NCI-H69 (cell line): ENCODE data around the gene KLHL35.

ENCODE experiments used
- DNase-seq: peaks from one replicate; lab custom pipeline; 2025; lab: John Stamatoyannopoulos, UW

Gene KLHL35

DNA sequence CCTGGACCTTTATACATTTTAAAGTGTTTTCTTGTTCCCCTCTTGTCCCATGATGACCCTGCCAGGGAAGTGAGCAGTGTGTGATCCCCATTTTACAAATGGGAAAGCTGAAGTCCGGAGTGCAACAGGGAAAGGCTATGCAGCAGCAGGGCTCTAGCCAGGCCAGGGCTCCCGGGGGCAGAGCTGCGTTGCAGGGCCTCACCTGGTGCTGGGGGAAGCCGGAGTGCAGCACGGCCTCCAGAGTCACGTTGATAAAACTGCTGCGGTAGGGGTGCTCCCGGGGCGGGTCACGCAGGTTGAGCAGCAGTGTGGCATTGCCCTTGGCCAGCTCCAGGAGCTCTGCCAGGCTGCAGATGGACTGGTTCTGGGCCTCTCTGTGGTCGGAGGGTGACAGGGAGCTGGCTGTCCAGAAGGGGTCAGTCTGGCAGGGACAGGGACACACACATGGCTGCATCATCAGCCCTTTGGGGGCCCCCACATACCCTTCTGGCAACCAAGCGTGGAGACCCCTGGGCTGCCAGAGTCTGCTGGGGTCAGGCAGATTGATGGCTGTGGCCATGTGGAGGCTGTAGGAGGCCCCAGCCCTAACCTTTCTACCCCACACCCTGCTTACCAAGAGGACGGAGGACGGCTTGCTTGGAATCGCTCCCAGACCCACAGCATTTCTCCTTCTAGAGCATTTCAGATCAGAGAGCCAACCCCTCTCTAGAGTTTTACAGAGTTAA is 9.3 kb upstream of the KLHL35 start:
- no peak for DNase-seq

DNA sequence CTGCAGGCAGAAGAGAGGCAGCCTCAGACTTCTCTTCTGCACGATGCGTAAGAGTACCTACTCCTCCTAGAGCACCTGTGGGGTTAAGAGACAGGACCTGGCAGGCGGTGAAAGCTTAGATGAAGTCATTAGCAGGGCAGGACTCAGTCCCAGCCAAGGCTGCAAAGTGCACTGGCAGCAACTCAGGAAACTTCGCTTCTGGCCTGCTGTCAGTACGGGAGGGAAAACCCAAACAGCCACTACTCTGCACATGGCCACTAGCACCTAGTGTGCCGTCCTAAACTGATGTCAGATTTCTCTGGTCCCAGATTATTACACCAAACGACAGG is 8.8 kb upstream of the KLHL35 start:
- DNase-seq: no peak

- no peak for DNase-seq
Observed at GRCh38 chr11:75440960-75441803, 8.2 kb upstream of the KLHL35 start.

DNA sequence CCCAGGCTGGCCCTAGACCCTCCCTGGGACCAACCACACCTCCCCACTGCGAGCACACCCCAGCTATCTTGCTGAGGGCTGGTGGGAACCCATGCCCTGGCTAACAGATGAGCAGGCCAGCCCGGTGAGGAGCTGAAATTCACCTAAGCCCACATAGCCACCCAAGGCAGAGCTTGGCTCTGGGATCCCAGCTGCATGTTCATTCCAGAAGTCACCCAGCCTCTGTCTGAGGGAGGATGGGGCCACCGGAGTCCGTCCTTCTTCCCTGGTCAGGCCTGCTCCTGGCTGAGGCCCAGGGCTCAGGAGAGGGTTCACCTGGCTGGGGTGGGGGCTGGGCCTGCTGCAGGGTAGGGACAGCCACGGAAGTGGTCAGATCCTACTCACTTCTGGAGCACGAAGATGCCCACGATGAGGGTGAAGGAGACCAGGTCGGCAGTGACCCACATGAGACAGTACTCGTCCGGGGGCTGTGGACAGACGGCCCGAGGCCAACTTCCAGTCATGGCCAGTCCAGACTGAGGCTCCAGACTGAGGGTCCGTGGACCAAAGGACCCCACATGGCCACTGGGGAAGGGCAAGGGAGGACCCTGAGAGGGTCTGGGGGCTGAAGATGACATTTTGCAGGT is 6.6 kb upstream of the KLHL35 start:
- DNase-seq: no peak

- no peak for DNase-seq
Observed at GRCh38 chr11:75439026-75439425, 6.0 kb upstream of the KLHL35 start.

DNA sequence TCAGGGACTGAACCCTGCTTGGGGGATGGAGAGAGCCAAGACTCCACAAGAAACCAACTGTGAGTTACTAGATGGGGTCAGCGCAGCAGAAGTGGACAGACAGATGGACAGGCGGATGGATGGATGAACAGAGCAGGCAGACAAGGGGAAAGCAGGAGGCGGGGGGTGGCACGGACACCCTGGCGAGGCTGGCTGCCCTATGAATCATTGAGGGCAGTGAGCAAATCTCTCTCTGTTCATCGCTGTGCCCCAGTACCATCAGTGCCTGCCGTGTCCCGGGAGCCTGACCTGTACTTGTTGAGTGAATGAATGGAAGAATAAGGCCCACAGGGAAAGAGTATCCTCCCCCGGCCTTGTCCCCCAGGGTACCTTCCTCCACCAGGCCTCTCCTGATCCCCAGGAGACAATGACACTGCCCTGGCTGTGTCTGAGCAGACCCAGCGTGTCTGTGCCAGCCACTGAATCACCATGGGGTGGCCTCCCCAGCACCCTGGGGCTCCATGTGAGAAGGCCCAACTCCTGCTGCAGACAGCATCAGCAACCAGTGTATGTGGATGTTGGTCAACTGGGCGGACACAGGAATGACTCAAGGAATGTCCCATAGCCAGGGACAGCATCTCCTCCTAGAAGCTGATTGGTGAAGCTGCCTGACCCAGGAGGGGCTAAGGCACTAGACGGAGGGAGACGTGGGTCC is 5.1 kb upstream of the KLHL35 start:
- DNase-seq: no peak

DNA sequence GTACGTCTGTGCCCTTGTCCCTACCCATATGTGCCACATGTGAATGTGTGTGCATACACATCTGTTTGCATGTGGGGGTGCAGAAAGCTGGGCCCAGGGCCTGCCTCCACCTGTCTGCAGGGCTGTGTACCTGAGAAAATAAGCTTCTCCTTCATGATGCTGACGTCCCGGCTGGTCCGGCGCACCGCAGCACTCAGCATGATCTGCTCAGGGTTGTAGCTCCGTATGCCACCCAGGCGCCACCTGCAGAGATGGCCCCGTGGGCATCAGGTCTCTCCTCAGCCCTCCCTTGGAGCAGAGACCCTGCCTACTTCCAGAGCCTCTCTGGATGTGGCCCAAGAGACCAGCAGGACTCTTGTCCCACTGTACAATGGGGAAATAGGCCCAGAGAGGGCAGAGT is 3.8 kb upstream of the KLHL35 start:
- DNase-seq: no peak

DNA sequence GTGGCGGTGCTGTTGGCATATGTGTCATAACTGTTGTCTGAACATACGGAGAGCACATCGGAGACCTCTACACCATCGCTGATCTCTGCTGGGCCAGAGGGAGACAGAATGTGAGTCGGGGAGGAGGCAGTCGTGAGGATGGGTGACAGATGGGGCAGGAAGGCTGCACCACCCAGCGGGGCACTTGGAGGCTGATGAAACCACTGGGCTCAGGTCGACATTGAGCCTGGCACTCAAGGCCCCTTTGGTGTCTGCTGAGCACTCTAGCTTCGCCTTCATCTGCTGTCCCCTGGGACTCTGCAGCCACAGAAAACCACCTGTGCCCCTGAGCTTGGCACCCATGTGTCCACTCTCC is 2.5 kb upstream of the KLHL35 start:
- DNase-seq: no peak

DNA sequence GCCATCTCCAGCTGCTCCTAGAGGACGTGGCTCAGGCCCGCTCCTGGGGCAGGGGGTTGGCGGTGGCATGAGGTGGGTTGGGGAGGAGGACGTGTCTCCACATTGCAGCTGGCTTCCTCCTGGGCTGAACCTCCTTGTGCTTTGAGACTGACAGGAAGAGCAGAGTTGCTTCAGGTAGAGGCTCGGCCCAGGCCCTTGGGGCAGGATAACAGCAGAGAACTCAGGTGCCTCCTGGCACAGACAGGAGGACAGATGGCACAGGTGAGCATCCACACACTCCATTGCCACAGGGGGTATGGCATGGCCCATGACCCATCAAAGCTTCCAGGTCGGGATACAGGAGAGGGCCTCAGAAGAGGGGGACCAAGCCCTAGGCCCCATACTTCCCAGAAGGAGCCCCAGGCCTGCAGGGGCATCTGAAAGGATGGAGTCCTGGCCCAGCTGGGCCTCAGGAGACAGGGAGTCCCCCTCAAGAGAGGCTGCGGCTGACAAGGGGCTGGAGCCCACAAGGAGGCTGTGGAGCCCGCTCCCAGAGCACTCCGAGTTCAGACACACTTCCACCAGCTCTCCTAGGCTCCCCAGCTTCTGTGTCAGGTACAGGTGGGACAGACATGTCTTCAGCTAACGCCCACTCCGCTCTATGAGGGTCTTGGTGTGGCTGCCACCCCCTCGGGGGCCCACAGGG is 2.0 kb upstream of the KLHL35 start:
- no peak for DNase-seq

DNA sequence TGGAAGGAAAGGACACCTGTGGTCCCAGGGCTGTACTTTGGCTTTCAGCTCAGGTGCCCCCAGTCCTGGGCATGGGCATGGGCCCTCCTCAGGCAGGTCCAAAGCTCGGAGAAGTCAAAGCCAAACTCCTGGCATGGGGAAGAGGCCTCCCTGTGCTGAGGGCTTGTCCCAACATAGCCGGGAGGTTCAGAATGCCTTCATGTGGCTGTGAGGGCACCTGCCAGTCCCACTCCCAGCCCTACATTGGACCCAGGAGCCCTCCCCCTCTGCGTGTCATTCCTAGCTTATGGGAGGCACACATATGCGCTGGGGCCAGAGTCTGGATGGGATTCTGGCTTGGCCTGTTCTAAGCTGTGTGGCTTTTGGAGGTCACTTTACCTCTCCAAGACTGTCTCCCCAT is 1.0 kb upstream of the KLHL35 start:
- DNase-seq: no peak

GRCh38 chr11:75433443-75433842 is 440 bp upstream of the KLHL35 start:
- no peak for DNase-seq

DNA sequence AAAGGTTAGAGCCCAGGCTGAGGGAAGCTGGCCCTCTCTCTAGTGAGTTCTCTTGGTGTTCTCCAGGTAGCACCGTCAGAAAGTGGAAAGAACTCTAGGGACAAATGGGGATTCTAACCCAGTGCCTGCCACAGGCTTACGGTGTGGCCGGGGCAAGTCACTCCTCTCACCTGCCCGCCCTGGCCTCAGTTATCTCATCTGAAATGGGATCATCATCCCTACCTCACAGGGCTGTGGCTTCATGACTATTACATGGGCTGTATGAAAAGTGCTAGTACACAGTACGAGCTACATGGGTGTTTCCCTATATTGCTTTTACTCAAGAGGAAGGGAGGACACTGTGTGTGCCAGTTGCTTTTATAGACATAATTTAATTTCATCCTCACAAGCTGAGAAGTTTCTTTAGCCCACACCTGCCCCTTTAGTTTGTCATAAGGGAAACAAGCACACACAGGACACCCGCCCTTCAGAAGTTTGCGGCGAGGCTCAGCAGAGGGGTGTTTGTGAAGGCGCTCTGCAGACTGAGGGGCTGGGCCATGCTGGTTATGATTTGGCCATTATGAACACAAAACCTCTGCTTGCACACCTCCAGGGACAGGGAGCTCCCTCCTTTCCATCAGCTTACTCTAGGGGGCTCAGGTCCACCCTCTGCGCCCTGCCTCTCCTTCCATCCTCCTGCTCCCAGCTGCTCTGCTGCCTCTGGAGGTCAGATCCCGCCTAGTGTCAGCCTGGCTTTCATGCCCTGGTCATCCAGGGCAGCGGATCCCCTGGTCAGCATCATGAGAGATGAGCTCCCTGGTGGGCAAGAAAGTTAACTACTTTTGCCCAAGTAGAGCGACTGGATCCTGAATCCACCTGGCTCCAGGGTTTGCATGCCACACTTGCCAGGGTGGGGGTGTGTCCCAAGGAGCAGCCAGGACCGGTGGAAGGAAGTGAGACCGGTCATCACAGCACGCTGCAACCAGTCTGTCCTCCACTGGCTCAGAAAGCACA is 1.2 kb downstream of the KLHL35 start:
- peak; percentile 33 for DNase-seq

GRCh38 chr11:75430714-75431532 is 2.1 kb downstream of the KLHL35 start:
- peak; percentile 71 for DNase-seq

DNA sequence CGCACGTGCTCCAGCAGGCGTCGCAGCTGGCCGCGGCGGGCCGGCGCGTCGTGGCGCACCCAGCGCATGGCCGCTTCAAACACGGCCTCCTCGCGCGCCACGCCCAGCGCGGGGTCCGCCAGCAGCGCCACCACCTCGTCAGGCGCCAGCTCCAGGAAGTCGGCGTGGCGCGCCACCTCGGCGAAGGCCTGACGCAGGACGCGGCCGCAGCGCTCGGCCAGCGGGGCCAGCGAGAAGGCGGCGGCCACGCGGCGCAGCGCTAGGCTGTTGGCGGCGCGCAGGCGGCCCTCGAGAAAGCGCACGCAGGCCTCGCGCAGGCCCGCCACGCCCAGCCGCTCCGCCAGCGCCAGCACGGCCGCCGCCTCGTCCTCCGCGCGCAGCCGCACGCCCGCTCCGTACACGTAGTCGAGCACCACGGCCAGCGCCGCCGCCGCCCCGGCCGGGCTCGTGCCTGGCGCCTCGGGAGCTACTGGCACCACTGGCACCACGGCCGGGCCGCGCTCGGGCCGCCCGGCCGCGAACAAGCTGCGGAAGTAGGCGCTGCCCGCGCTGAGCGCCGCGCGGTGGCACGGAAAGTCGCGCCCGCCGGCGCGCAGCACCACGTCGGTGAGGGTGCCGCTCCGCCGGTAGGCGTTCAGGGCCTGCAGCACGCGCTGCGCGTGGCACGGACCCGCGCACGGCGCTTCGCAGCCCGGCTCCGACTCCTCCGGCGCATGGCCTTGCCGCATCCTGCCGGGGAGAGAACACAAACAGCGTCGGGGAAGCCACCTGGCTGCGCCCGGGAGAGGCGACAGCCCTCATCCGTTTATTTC is 2.9 kb downstream of the KLHL35 start:
- peak; percentile 87 for DNase-seq

GRCh38 chr11:75429641-75429901 is 3.4 kb downstream of the KLHL35 start:
- no peak for DNase-seq

GRCh38 chr11:75428989-75429640 is 3.9 kb downstream of the KLHL35 start:
- DNase-seq: no peak

- DNase-seq: peak; percentile 87
Observed at GRCh38 chr11:75428281-75428724, 4.7 kb downstream of the KLHL35 start.

GRCh38 chr11:75427181-75427580 is 5.8 kb downstream of the KLHL35 start:
- DNase-seq: no peak

GRCh38 chr11:75426720-75427086 is 6.3 kb downstream of the KLHL35 start:
- DNase-seq: no peak
